ENCODE data around the gene STIM2. TPM values are rescaled to one million over a fixed set of nuclear protein-coding genes. Genes with fewer than 3 reads are reported as not detected.
"Not testable (repeated sequence)": the region's sequence is repeated elsewhere in the genome, so short reads cannot be mapped to it uniquely, and the experiment has no call there.

Gene STIM2
- polyA plus RNA-seq, result 1 to 10 TPM; 3.4 to 5.1 TPM

DNA sequence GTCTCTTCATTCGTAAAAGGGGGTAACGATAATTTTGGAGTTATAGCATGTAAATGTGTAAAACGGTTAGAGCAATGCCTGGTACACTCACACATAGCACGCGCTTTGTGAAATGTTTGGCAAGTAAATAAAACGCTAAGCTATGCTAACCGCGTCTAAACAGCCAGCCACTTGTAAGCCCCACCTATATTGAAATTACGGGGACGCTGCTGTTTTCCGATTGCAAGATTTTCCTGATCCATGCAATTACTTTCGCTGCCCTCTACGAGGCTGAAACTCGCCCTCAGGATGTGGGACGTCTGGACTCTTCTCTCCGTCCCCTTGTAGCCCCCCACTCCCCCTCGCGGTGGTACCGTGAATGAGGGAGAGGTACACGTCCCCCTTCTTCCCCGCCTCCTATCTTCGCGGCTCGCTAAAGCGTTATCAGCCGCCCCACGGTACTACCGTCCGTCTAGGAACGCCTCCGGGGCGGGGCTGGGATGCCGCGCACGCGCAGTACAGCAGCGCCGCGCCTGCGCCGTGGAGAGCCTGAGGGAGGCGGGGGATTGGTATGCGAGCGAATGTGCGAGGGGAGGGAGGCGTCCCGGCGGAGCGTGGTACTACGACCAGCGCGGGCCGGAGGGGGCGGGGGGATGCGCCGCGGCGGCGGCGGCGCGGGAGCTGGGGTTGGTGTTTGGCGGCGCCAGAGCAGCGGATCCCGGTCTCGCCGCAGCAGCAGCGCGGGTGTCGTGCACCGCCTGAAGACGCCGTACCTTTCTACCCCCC is at the start of gene STIM2:
STIM2 (plus strand) TSS at position 685 of the 765 bp plus-strand sequence.
- no peaks in the 10 kb centered on the region for H3K9me3 ChIP-seq (ENCODE audit: control insufficient read depth in 2 of 2, insufficient read depth in 1 of 2, low read depth in 1 of 2, low read length in 1 of 2)
- no peaks in the 10 kb centered on the region for H3K27me3 ChIP-seq (ENCODE audit: control insufficient read depth in 1 of 2, insufficient read depth in 2 of 2, low read length in 2 of 2)
- peak within 1 kb of the TSS; percentile 92 to 96 for H3K27ac ChIP-seq (ENCODE audit: low read depth in 2 of 2, low read length in 1 of 2)
- H3K4me1 ChIP-seq (ENCODE audit: control insufficient read depth in 2 of 2, insufficient read depth in 2 of 2, low read length in 1 of 2), result peaks cover 0 to 2% of the 10 kb centered on the region in 2 donors
- H3K36me3 ChIP-seq (ENCODE audit: control insufficient read depth in 2 of 2, insufficient read depth in 2 of 2, low read length in 1 of 2), result no peaks in the 10 kb centered on the region
- WGBS, 2 donors, result 0 to 1% methylated on average over 70 to 74 of the region's 74 CpGs
- peak within 1 kb of the TSS; percentile 89 to 95 for H3K4me3 ChIP-seq (ENCODE audit: low read depth in 1 of 2, low read length in 2 of 2)

DNA sequence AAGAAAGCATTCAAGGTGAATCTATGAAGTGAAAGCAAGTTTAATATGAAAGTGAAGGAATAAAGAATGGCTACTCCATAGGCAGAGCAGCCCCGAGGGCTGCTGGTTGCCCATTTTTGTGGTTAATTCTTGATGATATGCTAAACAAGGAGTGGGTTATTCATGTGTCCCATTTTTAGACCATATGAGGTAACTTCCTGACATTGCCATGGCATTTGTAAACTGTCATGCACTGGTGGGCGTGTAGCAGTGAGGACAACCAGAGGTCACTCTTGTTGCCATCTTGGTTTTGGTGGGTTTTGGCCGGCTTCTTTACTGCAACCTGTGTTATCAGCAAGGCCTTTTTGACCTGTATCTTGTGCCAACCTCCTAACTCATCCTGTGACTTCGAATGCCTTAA is 49.1 kb upstream of the STIM2 start:
- not testable (repeated sequence) for H3K36me3 ChIP-seq (ENCODE audit: control insufficient read depth in 2 of 2, insufficient read depth in 2 of 2, low read length in 1 of 2); H3K4me3 ChIP-seq (ENCODE audit: low read depth in 1 of 2, low read length in 2 of 2); H3K27me3 ChIP-seq (ENCODE audit: control insufficient read depth in 1 of 2, insufficient read depth in 2 of 2, low read length in 2 of 2); H3K9me3 ChIP-seq (ENCODE audit: control insufficient read depth in 2 of 2, insufficient read depth in 1 of 2, low read depth in 1 of 2, low read length in 1 of 2); H3K4me1 ChIP-seq (ENCODE audit: control insufficient read depth in 2 of 2, insufficient read depth in 2 of 2, low read length in 1 of 2); H3K27ac ChIP-seq (ENCODE audit: low read depth in 2 of 2, low read length in 1 of 2)
- WGBS, 2 donors, result 73 to 75% methylated on average over 4 of the region's 4 CpGs

DNA sequence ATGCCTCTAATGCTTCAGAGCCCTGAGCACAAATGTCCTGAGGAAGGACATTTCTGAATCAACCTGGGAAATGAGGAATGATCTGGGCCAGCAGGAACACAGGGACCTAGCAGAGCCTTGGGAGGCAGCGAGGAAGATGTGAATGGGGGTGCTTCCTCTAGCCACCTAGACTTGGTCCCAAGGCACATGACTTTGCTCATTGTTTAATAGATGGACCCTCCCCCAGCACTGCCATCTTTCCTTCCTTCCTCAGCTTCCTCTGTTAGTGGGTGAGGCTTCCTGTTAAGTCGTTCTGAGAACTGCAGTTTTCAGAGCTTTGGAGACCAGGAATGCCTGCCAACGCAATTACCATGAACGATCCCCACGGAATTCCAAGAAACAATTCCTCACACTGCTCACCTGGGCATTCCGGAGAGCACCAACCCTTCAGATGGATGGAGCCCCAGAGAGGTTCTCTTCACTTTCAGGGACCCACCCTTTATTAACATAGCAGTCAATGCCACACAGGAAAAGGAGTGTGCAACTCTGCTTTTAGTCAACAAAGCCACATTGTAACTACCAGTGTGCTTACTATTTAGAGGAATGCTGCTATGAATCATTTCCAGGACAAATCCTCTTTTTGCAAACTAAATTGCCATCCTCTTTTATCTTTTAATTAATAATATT is 48.5 kb upstream of the STIM2 start:
- Histone ChIP-seq H3K36me3 (ENCODE audit: control insufficient read depth in 2 of 2, insufficient read depth in 2 of 2, low read length in 1 of 2) (no peaks in the 10 kb centered on the region), H3K27me3 (ENCODE audit: control insufficient read depth in 1 of 2, insufficient read depth in 2 of 2, low read length in 2 of 2) (peaks cover 0 to 3% of the 10 kb centered on the region in 2 donors), H3K9me3 (ENCODE audit: control insufficient read depth in 2 of 2, insufficient read depth in 1 of 2, low read depth in 1 of 2, low read length in 1 of 2) (no peaks in the 10 kb centered on the region), H3K4me3 (ENCODE audit: low read depth in 1 of 2, low read length in 2 of 2) (no peak overlapping the region), H3K4me1 (ENCODE audit: control insufficient read depth in 2 of 2, insufficient read depth in 2 of 2, low read length in 1 of 2) (peaks cover 0 to 2% of the 10 kb centered on the region in 2 donors), H3K27ac (ENCODE audit: low read depth in 2 of 2, low read length in 1 of 2) (no peak overlapping the region)
- WGBS, 2 donors, result 63 to 73% methylated on average over 6 of the region's 6 CpGs

DNA sequence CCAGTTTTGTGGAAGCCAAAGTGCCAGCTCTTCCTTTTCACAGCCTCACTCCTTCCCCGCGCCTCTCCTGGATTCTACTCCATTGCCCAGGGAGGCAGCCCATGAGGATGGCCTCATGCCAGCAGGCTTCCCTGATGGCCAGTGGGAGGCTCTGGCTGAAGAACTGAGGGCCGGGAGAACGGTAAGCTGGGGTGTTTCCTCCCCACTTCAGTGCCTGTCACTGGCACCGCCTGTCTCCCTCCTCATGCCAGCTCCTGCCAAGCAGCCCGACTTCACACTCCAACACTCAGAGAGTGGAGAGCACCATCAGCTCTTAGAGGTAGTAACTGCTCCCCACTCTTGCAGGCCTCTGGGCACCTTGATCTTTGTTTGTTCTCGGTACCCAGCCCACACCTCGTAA is 46.9 kb upstream of the STIM2 start:
- Histone ChIP-seq H3K9me3 (ENCODE audit: control insufficient read depth in 2 of 2, insufficient read depth in 1 of 2, low read depth in 1 of 2, low read length in 1 of 2) (no peaks in the 10 kb centered on the region), H3K27ac (ENCODE audit: low read depth in 2 of 2, low read length in 1 of 2) (no peak overlapping the region), H3K36me3 (ENCODE audit: control insufficient read depth in 2 of 2, insufficient read depth in 2 of 2, low read length in 1 of 2) (no peaks in the 10 kb centered on the region), H3K27me3 (ENCODE audit: control insufficient read depth in 1 of 2, insufficient read depth in 2 of 2, low read length in 2 of 2) (peaks cover 0 to 3% of the 10 kb centered on the region in 2 donors), H3K4me3 (ENCODE audit: low read depth in 1 of 2, low read length in 2 of 2) (no peak overlapping the region), H3K4me1 (ENCODE audit: control insufficient read depth in 2 of 2, insufficient read depth in 2 of 2, low read length in 1 of 2) (peaks cover 0 to 2% of the 10 kb centered on the region in 2 donors)
- WGBS, 2 donors, result 80% methylated on average over 8 of the region's 8 CpGs

DNA sequence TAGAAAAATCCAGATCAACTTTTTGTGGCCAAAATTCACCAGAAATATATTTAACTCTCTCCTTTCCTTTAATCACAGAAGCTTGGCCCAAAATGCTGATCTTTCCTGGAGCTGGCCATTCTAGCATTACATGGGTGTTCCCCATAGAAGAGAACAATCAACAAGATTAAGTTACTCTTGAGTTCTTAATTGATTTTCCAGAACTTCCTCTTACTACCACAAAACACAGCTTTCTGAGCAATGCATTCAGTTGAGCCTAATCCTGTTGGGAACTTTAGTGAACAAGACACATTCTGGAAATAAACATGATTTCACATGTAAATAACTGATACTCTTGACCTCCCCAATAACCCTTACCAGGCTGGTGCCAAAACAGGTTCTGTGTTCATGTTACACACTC is 45.4 kb upstream of the STIM2 start:
- peaks cover 0 to 2% of the 10 kb centered on the region in 2 donors for H3K4me1 ChIP-seq (ENCODE audit: control insufficient read depth in 2 of 2, insufficient read depth in 2 of 2, low read length in 1 of 2)
- no peaks in the 10 kb centered on the region for H3K9me3 ChIP-seq (ENCODE audit: control insufficient read depth in 2 of 2, insufficient read depth in 1 of 2, low read depth in 1 of 2, low read length in 1 of 2)
- peaks cover 0 to 3% of the 10 kb centered on the region in 2 donors for H3K27me3 ChIP-seq (ENCODE audit: control insufficient read depth in 1 of 2, insufficient read depth in 2 of 2, low read length in 2 of 2)
- H3K27ac ChIP-seq (ENCODE audit: low read depth in 2 of 2, low read length in 1 of 2), result no peak overlapping the region
- no peaks in the 10 kb centered on the region for H3K36me3 ChIP-seq (ENCODE audit: control insufficient read depth in 2 of 2, insufficient read depth in 2 of 2, low read length in 1 of 2)
- H3K4me3 ChIP-seq (ENCODE audit: low read depth in 1 of 2, low read length in 2 of 2), result no peak overlapping the region

DNA sequence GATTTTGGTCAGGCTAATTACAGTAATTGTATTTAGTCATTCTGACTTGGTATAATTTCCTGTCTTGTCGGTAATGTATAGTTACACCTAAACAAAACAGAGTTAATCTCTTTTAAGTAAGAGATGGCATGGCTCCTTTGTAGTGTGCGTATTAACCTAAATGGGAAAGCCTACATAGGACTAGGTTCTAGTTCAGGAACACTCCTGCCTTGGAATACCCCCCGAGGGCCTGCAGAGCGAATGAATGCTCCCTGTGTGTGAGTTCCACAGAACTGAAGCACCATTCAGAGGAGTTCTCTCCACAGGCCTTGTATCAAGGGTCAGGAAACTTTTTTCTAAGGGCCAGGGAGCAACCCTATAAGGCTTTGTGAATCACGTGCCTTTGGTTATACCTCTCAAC is 44.9 kb upstream of the STIM2 start:
- no peak overlapping the region for H3K4me3 ChIP-seq (ENCODE audit: low read depth in 1 of 2, low read length in 2 of 2)
- peaks cover 0 to 2% of the 10 kb centered on the region in 2 donors for H3K4me1 ChIP-seq (ENCODE audit: control insufficient read depth in 2 of 2, insufficient read depth in 2 of 2, low read length in 1 of 2)
- H3K9me3 ChIP-seq (ENCODE audit: control insufficient read depth in 2 of 2, insufficient read depth in 1 of 2, low read depth in 1 of 2, low read length in 1 of 2), result no peaks in the 10 kb centered on the region
- no peaks in the 10 kb centered on the region for H3K36me3 ChIP-seq (ENCODE audit: control insufficient read depth in 2 of 2, insufficient read depth in 2 of 2, low read length in 1 of 2)
- 59 to 75% methylated on average over 5 of the region's 5 CpGs for WGBS, 2 donors
- H3K27me3 ChIP-seq (ENCODE audit: control insufficient read depth in 1 of 2, insufficient read depth in 2 of 2, low read length in 2 of 2), result peaks cover 0 to 3% of the 10 kb centered on the region in 2 donors
- H3K27ac ChIP-seq (ENCODE audit: low read depth in 2 of 2, low read length in 1 of 2), result no peak overlapping the region

DNA sequence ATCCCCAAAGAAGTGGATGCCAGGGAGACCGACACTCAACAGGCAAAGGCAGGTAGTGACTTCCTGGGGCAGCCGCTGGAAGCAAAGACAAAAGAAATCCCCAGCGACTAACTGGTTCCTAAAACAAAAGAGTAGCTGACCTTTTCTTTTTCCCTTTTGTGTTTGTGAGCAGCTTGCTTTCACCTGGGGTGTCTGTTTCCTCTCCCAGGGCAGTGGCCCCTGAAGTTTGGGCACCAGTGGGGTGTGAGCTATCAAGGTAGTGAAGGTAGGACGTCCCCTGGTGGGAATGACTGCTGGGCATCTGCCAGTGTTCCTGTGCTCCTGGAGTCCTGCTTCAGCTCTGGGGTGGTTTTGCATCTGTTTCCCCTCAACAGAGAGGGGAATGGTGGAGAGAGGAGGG is 41.6 kb upstream of the STIM2 start:
- peaks cover 0 to 2% of the 10 kb centered on the region in 2 donors for H3K4me1 ChIP-seq (ENCODE audit: control insufficient read depth in 2 of 2, insufficient read depth in 2 of 2, low read length in 1 of 2)
- no peak overlapping the region for H3K4me3 ChIP-seq (ENCODE audit: low read depth in 1 of 2, low read length in 2 of 2)
- H3K9me3 ChIP-seq (ENCODE audit: control insufficient read depth in 2 of 2, insufficient read depth in 1 of 2, low read depth in 1 of 2, low read length in 1 of 2), result peaks cover 0 to 5% of the 10 kb centered on the region in 2 donors
- no peaks in the 10 kb centered on the region for H3K36me3 ChIP-seq (ENCODE audit: control insufficient read depth in 2 of 2, insufficient read depth in 2 of 2, low read length in 1 of 2)
- H3K27me3 ChIP-seq (ENCODE audit: control insufficient read depth in 1 of 2, insufficient read depth in 2 of 2, low read length in 2 of 2), result no peaks in the 10 kb centered on the region
- no peak overlapping the region for H3K27ac ChIP-seq (ENCODE audit: low read depth in 2 of 2, low read length in 1 of 2)
- 51 to 68% methylated on average over 4 of the region's 4 CpGs for WGBS, 2 donors

DNA sequence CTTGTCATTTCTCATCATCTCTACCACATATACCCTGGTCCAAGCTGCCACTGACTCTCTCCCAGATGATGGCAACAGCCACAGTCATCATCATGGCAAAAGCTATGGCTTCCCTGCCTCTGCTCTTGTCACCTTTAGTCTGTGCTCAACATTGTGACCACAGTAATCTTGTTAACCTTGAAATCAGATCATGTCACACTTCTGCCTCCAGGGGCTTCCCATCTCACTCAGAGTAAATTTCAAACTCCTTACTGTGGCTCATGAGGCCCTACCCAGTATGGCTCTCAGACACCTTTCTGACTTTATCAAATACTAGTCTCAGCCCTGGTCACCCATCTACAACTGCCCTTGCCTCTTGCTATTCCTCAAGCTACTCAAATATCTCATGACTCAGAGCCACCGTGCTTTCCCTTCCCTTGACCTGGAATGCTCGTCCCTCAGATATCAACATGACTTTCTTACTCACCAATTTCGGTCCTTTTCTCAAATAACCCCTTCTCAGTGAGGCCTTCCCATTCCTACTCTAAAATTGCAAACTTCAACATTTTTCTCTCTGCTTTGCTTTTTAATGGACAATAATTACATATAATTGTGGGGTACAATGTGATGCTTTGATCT is 41.1 kb upstream of the STIM2 start:
- 85 to 90% methylated on average over 3 of the region's 3 CpGs for WGBS, 2 donors
- no peak overlapping the region for H3K4me3 ChIP-seq (ENCODE audit: low read depth in 1 of 2, low read length in 2 of 2)
- H3K9me3 ChIP-seq (ENCODE audit: control insufficient read depth in 2 of 2, insufficient read depth in 1 of 2, low read depth in 1 of 2, low read length in 1 of 2), result peaks cover 0 to 5% of the 10 kb centered on the region in 2 donors
- peaks cover 0 to 2% of the 10 kb centered on the region in 2 donors for H3K4me1 ChIP-seq (ENCODE audit: control insufficient read depth in 2 of 2, insufficient read depth in 2 of 2, low read length in 1 of 2)
- H3K27me3 ChIP-seq (ENCODE audit: control insufficient read depth in 1 of 2, insufficient read depth in 2 of 2, low read length in 2 of 2), result no peaks in the 10 kb centered on the region
- H3K27ac ChIP-seq (ENCODE audit: low read depth in 2 of 2, low read length in 1 of 2), result no peak overlapping the region
- no peaks in the 10 kb centered on the region for H3K36me3 ChIP-seq (ENCODE audit: control insufficient read depth in 2 of 2, insufficient read depth in 2 of 2, low read length in 1 of 2)

DNA sequence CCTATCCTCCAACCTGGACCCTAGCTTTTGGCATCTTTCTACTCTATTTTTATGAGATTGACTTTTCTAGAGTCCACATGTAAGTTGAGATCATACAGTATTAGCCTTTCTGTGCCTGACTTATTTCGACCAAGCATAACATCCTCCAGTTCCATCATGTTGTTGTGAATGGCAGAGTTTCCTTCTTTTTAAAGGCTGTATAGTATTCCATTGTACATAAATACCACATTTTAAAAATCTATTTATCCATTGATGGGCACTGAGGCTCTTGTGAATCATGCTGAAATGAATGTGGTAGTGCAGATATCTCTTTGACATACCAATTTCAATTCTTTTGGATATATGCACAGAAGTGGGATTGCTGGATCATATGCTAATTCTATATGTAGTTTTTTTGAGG is 40.3 kb upstream of the STIM2 start:
- Histone ChIP-seq H3K9me3 (ENCODE audit: control insufficient read depth in 2 of 2, insufficient read depth in 1 of 2, low read depth in 1 of 2, low read length in 1 of 2) (peaks cover 0 to 5% of the 10 kb centered on the region in 2 donors), H3K36me3 (ENCODE audit: control insufficient read depth in 2 of 2, insufficient read depth in 2 of 2, low read length in 1 of 2) (no peaks in the 10 kb centered on the region), H3K27me3 (ENCODE audit: control insufficient read depth in 1 of 2, insufficient read depth in 2 of 2, low read length in 2 of 2) (no peaks in the 10 kb centered on the region), H3K4me1 (ENCODE audit: control insufficient read depth in 2 of 2, insufficient read depth in 2 of 2, low read length in 1 of 2) (peaks cover 0 to 2% of the 10 kb centered on the region in 2 donors), H3K4me3 (ENCODE audit: low read depth in 1 of 2, low read length in 2 of 2) (no peak overlapping the region), H3K27ac (ENCODE audit: low read depth in 2 of 2, low read length in 1 of 2) (no peak overlapping the region)
- WGBS, 2 donors, result 89 to 95% methylated on average over 1 of the region's 1 CpG

Measured in esophagus (tissue), 2 donors.